Measurements from ENCODE around the gene NSA2.
"Not testable (repeated sequence)": the region's sequence is repeated elsewhere in the genome, so short reads cannot be mapped to it uniquely, and the experiment has no call there.

Gene NSA2

GRCh38 chr5:74765929-74766328 is 1.1 kb upstream of the NSA2 start:
- H3K27ac ChIP-seq (ENCODE audit: low read depth, low read length) = no peak overlapping the region
- peaks cover 4% of the 10 kb centered on the region; the same call in 1 of the 2 replicates for H3K4me1 ChIP-seq (ENCODE audit: control insufficient read depth, insufficient read depth, low read length)
- H3K4me3 ChIP-seq (ENCODE audit: low read depth, low read length) = peak overlapping the region; percentile 92
- H3K9me3 ChIP-seq (ENCODE audit: control insufficient read depth, insufficient read depth, low read depth, low read length) = no peaks in the 10 kb centered on the region
- H3K9ac ChIP-seq (ENCODE audit: low read length) = peak overlapping the region; percentile 70
- H3K27me3 ChIP-seq (ENCODE audit: control insufficient read depth, insufficient read depth, low read length) = no peaks in the 10 kb centered on the region
- peaks cover 46% of the 10 kb centered on the region for H3K36me3 ChIP-seq (ENCODE audit: control insufficient read depth, insufficient read depth, low read length)

GRCh38 chr5:74766418-74766848 is 616 bp upstream of the NSA2 start:
- Histone ChIP-seq H3K27me3 (ENCODE audit: control insufficient read depth, insufficient read depth, low read length) (no peaks in the 10 kb centered on the region), H3K9ac (ENCODE audit: low read length) (peak overlapping the region; percentile 70), H3K27ac (ENCODE audit: low read depth, low read length) (no peak overlapping the region), H3K4me1 (ENCODE audit: control insufficient read depth, insufficient read depth, low read length) (peaks cover 4% of the 10 kb centered on the region; the same call in 1 of the 2 replicates), H3K4me3 (ENCODE audit: low read depth, low read length) (peak overlapping the region; percentile 92), H3K36me3 (ENCODE audit: control insufficient read depth, insufficient read depth, low read length) (peaks cover 49% of the 10 kb centered on the region), H3K9me3 (ENCODE audit: control insufficient read depth, insufficient read depth, low read depth, low read length) (no peaks in the 10 kb centered on the region)

- Histone ChIP-seq H3K27me3 (ENCODE audit: control insufficient read depth, insufficient read depth, low read length) (no peaks in the 10 kb centered on the region), H3K4me3 (ENCODE audit: low read depth, low read length) (peak overlapping the region; percentile 92), H3K36me3 (ENCODE audit: control insufficient read depth, insufficient read depth, low read length) (peaks cover 42% of the 10 kb centered on the region), H3K27ac (ENCODE audit: low read depth, low read length) (peak overlapping the region; percentile 36; the same call in 1 of the 2 replicates), H3K9ac (ENCODE audit: low read length) (peak overlapping the region; percentile 79), H3K9me3 (ENCODE audit: control insufficient read depth, insufficient read depth, low read depth, low read length) (no peaks in the 10 kb centered on the region), H3K4me1 (ENCODE audit: control insufficient read depth, insufficient read depth, low read length) (peaks cover 4% of the 10 kb centered on the region; the same call in 1 of the 2 replicates)
Measured at GRCh38 chr5:74767579-74767913, 497 bp downstream of the NSA2 start.

GRCh38 chr5:74772359-74772758 is 5.3 kb downstream of the NSA2 start:
- Histone ChIP-seq H3K4me3 (ENCODE audit: low read depth, low read length) (no peak overlapping the region), H3K27me3 (ENCODE audit: control insufficient read depth, insufficient read depth, low read length) (no peaks in the 10 kb centered on the region), H3K4me1 (ENCODE audit: control insufficient read depth, insufficient read depth, low read length) (peaks cover 4% of the 10 kb centered on the region; the same call in 1 of the 2 replicates), H3K27ac (ENCODE audit: low read depth, low read length) (no peak overlapping the region), H3K9me3 (ENCODE audit: control insufficient read depth, insufficient read depth, low read depth, low read length) (no peaks in the 10 kb centered on the region), H3K9ac (ENCODE audit: low read length) (no peak overlapping the region), H3K36me3 (ENCODE audit: control insufficient read depth, insufficient read depth, low read length) (peaks cover 69% of the 10 kb centered on the region)

GRCh38 chr5:74778609-74779008 is 11.6 kb downstream of the NSA2 start:
- no peaks in the 10 kb centered on the region for H3K9me3 ChIP-seq (ENCODE audit: control insufficient read depth, insufficient read depth, low read depth, low read length)
- no peaks in the 10 kb centered on the region for H3K27me3 ChIP-seq (ENCODE audit: control insufficient read depth, insufficient read depth, low read length)
- H3K27ac ChIP-seq (ENCODE audit: low read depth, low read length) = no peak overlapping the region

GRCh38 chr5:74786851-74787250 is 19.8 kb downstream of the NSA2 start:
- H3K27me3 ChIP-seq (ENCODE audit: control insufficient read depth, insufficient read depth, low read length) = no peaks in the 10 kb centered on the region
- no peaks in the 10 kb centered on the region for H3K4me1 ChIP-seq (ENCODE audit: control insufficient read depth, insufficient read depth, low read length)
- H3K9ac ChIP-seq (ENCODE audit: low read length) = no peak overlapping the region
- H3K27ac ChIP-seq (ENCODE audit: low read depth, low read length) = no peak overlapping the region
- no peaks in the 10 kb centered on the region for H3K9me3 ChIP-seq (ENCODE audit: control insufficient read depth, insufficient read depth, low read depth, low read length)
- no peak overlapping the region for H3K4me3 ChIP-seq (ENCODE audit: low read depth, low read length)
- peaks cover 81% of the 10 kb centered on the region for H3K36me3 ChIP-seq (ENCODE audit: control insufficient read depth, insufficient read depth, low read length)

More at GRCh38 chr5:74778609-74779008, 11.6 kb downstream of the NSA2 start:
- Histone ChIP-seq H3K4me1 (ENCODE audit: control insufficient read depth, insufficient read depth, low read length) (no peaks in the 10 kb centered on the region), H3K36me3 (ENCODE audit: control insufficient read depth, insufficient read depth, low read length) (peaks cover 91% of the 10 kb centered on the region), H3K4me3 (ENCODE audit: low read depth, low read length) (no peak overlapping the region), H3K9ac (ENCODE audit: low read length) (no peak overlapping the region)

GRCh38 chr5:74787424-74787823 is 20.4 kb downstream of the NSA2 start:
- Histone ChIP-seq H3K4me3 (ENCODE audit: low read depth, low read length) (no peak overlapping the region), H3K27ac (ENCODE audit: low read depth, low read length) (no peak overlapping the region), H3K27me3 (ENCODE audit: control insufficient read depth, insufficient read depth, low read length) (no peaks in the 10 kb centered on the region), H3K4me1 (ENCODE audit: control insufficient read depth, insufficient read depth, low read length) (no peaks in the 10 kb centered on the region), H3K9ac (ENCODE audit: low read length) (no peak overlapping the region), H3K9me3 (ENCODE audit: control insufficient read depth, insufficient read depth, low read depth, low read length) (no peaks in the 10 kb centered on the region), H3K36me3 (ENCODE audit: control insufficient read depth, insufficient read depth, low read length) (peaks cover 81% of the 10 kb centered on the region)

GRCh38 chr5:74791669-74792068 is 24.6 kb downstream of the NSA2 start:
- not testable (repeated sequence) for H3K9me3 ChIP-seq (ENCODE audit: control insufficient read depth, insufficient read depth, low read depth, low read length)

GRCh38 chr5:74798977-74799911 is 32.2 kb downstream of the NSA2 start:
- H3K27me3 ChIP-seq (ENCODE audit: control insufficient read depth, insufficient read depth, low read length) = no peaks in the 10 kb centered on the region
- H3K36me3 ChIP-seq (ENCODE audit: control insufficient read depth, insufficient read depth, low read length) = peaks cover 89% of the 10 kb centered on the region
- no peaks in the 10 kb centered on the region for H3K4me1 ChIP-seq (ENCODE audit: control insufficient read depth, insufficient read depth, low read length)
- H3K9ac ChIP-seq (ENCODE audit: low read length) = no peak overlapping the region
- no peak overlapping the region for H3K4me3 ChIP-seq (ENCODE audit: low read depth, low read length)
- no peaks in the 10 kb centered on the region for H3K9me3 ChIP-seq (ENCODE audit: control insufficient read depth, insufficient read depth, low read depth, low read length)
- H3K27ac ChIP-seq (ENCODE audit: low read depth, low read length) = no peak overlapping the region

More at GRCh38 chr5:74791669-74792068, 24.6 kb downstream of the NSA2 start:
- H3K27ac ChIP-seq (ENCODE audit: low read depth, low read length); H3K9ac ChIP-seq (ENCODE audit: low read length); H3K4me3 ChIP-seq (ENCODE audit: low read depth, low read length); H3K27me3 ChIP-seq (ENCODE audit: control insufficient read depth, insufficient read depth, low read length); H3K4me1 ChIP-seq (ENCODE audit: control insufficient read depth, insufficient read depth, low read length): not testable (repeated sequence)
- peaks cover 94% of the 10 kb centered on the region for H3K36me3 ChIP-seq (ENCODE audit: control insufficient read depth, insufficient read depth, low read length)

GRCh38 chr5:74801197-74801596 is 34.1 kb downstream of the NSA2 start:
- Histone ChIP-seq H3K4me3 (ENCODE audit: low read depth, low read length) (no peak overlapping the region), H3K36me3 (ENCODE audit: control insufficient read depth, insufficient read depth, low read length) (peaks cover 82% of the 10 kb centered on the region), H3K27ac (ENCODE audit: low read depth, low read length) (no peak overlapping the region), H3K4me1 (ENCODE audit: control insufficient read depth, insufficient read depth, low read length) (no peaks in the 10 kb centered on the region), H3K9me3 (ENCODE audit: control insufficient read depth, insufficient read depth, low read depth, low read length) (no peaks in the 10 kb centered on the region), H3K27me3 (ENCODE audit: control insufficient read depth, insufficient read depth, low read length) (no peaks in the 10 kb centered on the region), H3K9ac (ENCODE audit: low read length) (no peak overlapping the region)

- Histone ChIP-seq H3K36me3 (ENCODE audit: control insufficient read depth, insufficient read depth, low read length) (peaks cover 79% of the 10 kb centered on the region), H3K4me1 (ENCODE audit: control insufficient read depth, insufficient read depth, low read length) (0 out of 2 replicates have a peak, but pooled peaks cover 2% of the 10 kb centered on the region), H3K27me3 (ENCODE audit: control insufficient read depth, insufficient read depth, low read length) (no peaks in the 10 kb centered on the region), H3K27ac (ENCODE audit: low read depth, low read length) (no peak overlapping the region), H3K9me3 (ENCODE audit: control insufficient read depth, insufficient read depth, low read depth, low read length) (no peaks in the 10 kb centered on the region), H3K9ac (ENCODE audit: low read length) (no peak overlapping the region), H3K4me3 (ENCODE audit: low read depth, low read length) (no peak overlapping the region)
Measured at GRCh38 chr5:74801941-74802340, 34.9 kb downstream of the NSA2 start.

All from HUES6 (cell line).